Measurements from ENCODE around the gene SLC7A6OS. TPM values are rescaled to one million over a fixed set of nuclear protein-coding genes. Genes with fewer than 3 reads are reported as not detected.

Gene SLC7A6OS
- total RNA-seq, 1 donor from 2014 or later, result 42.0 TPM

GRCh38 chr16:68313116-68313515, 2.4 kb upstream of the SLC7A6OS start:
- TF ChIP-seq, protein P1, sequence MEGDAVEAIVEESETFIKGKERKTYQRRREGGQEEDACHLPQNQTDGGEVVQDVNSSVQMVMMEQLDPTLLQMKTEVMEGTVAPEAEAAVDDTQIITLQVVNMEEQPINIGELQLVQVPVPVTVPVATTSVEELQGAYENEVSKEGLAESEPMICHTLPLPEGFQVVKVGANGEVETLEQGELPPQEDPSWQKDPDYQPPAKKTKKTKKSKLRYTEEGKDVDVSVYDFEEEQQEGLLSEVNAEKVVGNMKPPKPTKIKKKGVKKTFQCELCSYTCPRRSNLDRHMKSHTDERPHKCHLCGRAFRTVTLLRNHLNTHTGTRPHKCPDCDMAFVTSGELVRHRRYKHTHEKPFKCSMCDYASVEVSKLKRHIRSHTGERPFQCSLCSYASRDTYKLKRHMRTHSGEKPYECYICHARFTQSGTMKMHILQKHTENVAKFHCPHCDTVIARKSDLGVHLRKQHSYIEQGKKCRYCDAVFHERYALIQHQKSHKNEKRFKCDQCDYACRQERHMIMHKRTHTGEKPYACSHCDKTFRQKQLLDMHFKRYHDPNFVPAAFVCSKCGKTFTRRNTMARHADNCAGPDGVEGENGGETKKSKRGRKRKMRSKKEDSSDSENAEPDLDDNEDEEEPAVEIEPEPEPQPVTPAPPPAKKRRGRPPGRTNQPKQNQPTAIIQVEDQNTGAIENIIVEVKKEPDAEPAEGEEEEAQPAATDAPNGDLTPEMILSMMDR (IDR thresholded peaks at IDR 0.05), result no peak
- H3K4me1 Mint-ChIP-seq, result peaks cover 35% of the 10 kb centered on the region
- DNase-seq (no peak), ATAC-seq (ENCODE audit: low read depth) (no peak)
- POLR2A ChIA-PET, result no interaction called here
- H3K9me3 Mint-ChIP-seq, result no peaks in the 10 kb centered on the region
- H3K27me3 Mint-ChIP-seq, result no peaks in the 10 kb centered on the region
- H3K36me3 Mint-ChIP-seq (ENCODE audit: low read depth), result peaks cover 52% of the 10 kb centered on the region
- H3K27ac Mint-ChIP-seq, result no peak overlapping the region
- intact Hi-C loops (cut with micrococcal nuclease), result no loop called here
- no peak overlapping the region for H3K4me3 Mint-ChIP-seq
- CTCF ChIA-PET, result interaction anchor here (1.2 kb wide), 1 partner anchor 52 kb away, joined by 3 read pairs; no protein-coding TSS in a partner anchor

- peaks cover 51% of the 10 kb centered on the region for H3K36me3 Mint-ChIP-seq (ENCODE audit: low read depth)
- ChIA-PET CTCF (interaction anchor here (0.8 to 2.4 kb wide), 11 partner anchors 10 to 70 kb away, joined by 3 to 47 read pairs (median 4); partner anchors contain the start of gene SLC7A6), POLR2A (interaction anchor here (0.7 to 5.4 kb wide), 20 partner anchors 9 to 1002 kb away, joined by 3 to 104 read pairs (median 5); partner anchors contain the start of genes NFATC3, PLA2G15, RANBP10 and SLC7A6)
- peaks cover 38% of the 10 kb centered on the region for H3K4me1 Mint-ChIP-seq
- H3K9me3 Mint-ChIP-seq, result no peaks in the 10 kb centered on the region
- H3K27me3 Mint-ChIP-seq, result no peaks in the 10 kb centered on the region
- peak overlapping the region; percentile 98 for H3K4me3 Mint-ChIP-seq
- intact Hi-C loops (cut with micrococcal nuclease), result loop anchor here (1.0 to 2.0 kb wide), 7 partner anchors 18 to 464 kb away; partner anchors contain the start of genes CENPT, NUTF2, PLA2G15 and SLC7A6
- peak overlapping the region; percentile 93 for H3K27ac Mint-ChIP-seq
- DNase-seq, result no peak
- ATAC-seq (ENCODE audit: low read depth), result no peak
- TF ChIP-seq, protein P1 (IDR thresholded peaks at IDR 0.05), result no peak
Measured at GRCh38 chr16:68310437-68310773, 341 bp downstream of the SLC7A6OS start.

DNA sequence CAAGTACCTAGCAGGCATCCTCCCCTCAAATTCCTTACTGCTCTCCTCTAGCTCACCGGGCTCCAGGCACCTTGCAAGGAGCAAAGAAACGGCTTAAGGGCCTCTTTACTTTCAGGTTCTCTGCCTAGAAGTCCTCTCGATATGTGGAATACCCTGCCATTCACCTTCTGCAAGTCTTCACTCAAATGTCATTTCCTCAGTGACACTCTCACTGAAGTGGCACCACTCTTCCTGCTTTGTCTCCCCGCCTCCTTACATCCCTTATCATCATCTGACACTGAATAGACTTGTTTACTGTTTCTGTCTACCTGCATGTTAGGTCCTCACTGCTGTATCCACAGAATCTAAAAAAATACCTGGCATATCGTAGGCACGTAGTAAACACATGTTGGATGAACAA, 947 bp downstream of the SLC7A6OS start:
- Mint-ChIP-seq H3K9me3 (no peaks in the 10 kb centered on the region), H3K36me3 (ENCODE audit: low read depth) (peaks cover 53% of the 10 kb centered on the region), H3K27me3 (no peaks in the 10 kb centered on the region), H3K4me3 (peak overlapping the region; percentile 98), H3K4me1 (peaks cover 38% of the 10 kb centered on the region), H3K27ac (peak overlapping the region; percentile 93)
- intact Hi-C loops (cut with micrococcal nuclease), result loop anchor here (1.0 to 2.0 kb wide), 7 partner anchors 19 to 463 kb away; partner anchors contain the start of genes CENPT, NUTF2, PLA2G15 and SLC7A6
- TF ChIP-seq, protein P1 (IDR thresholded peaks at IDR 0.05), result no peak
- DNase-seq, result no peak
- ChIA-PET CTCF (interaction anchor here (1.6 to 1.7 kb wide), 2 partner anchors 20 to 48 kb away, joined by 6 to 9 read pairs; no protein-coding TSS in a partner anchor), POLR2A (interaction anchor here (2.3 to 5.4 kb wide), 2 partner anchors 25 to 47 kb away, joined by 37 to 104 read pairs; partner anchors contain the start of gene SLC7A6)
- no peak for ATAC-seq (ENCODE audit: low read depth)

DNA sequence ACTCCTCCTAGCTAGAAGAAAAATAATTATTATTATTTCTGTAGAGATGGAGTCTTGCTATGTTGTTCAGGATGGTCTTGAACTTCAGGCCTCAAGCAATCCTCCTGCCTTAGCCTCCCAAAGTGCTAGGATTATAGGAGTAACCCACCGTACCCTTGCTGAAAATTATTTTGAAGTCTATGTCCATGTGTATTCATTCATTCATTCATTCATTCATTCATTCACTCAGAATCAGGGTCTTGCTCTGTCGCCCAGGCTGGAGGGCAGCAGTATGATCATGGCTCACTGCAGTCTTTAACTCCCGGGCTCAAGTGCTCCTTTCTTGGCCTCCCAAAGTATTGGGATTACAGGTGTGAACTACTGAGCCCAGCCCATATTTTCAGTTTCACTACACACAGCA, 4.1 kb downstream of the SLC7A6OS start:
- no peak overlapping the region for H3K27ac Mint-ChIP-seq
- H3K27me3 Mint-ChIP-seq, result no peaks in the 10 kb centered on the region
- no peak overlapping the region for H3K4me3 Mint-ChIP-seq
- CTCF ChIA-PET, result interaction anchor here (1.0 to 1.9 kb wide), 2 partner anchors 42 to 45 kb away, joined by 5 to 7 read pairs; partner anchors contain the start of gene SLC7A6
- intact Hi-C loops (cut with micrococcal nuclease), result no loop called here
- ATAC-seq (ENCODE audit: low read depth) (no peak), DNase-seq (no peak)
- peaks cover 25% of the 10 kb centered on the region for H3K4me1 Mint-ChIP-seq
- TF ChIP-seq, protein P1 (IDR thresholded peaks at IDR 0.05), result no peak
- no peaks in the 10 kb centered on the region for H3K9me3 Mint-ChIP-seq
- POLR2A ChIA-PET, result no interaction called here
- peaks cover 63% of the 10 kb centered on the region for H3K36me3 Mint-ChIP-seq (ENCODE audit: low read depth)

DNA sequence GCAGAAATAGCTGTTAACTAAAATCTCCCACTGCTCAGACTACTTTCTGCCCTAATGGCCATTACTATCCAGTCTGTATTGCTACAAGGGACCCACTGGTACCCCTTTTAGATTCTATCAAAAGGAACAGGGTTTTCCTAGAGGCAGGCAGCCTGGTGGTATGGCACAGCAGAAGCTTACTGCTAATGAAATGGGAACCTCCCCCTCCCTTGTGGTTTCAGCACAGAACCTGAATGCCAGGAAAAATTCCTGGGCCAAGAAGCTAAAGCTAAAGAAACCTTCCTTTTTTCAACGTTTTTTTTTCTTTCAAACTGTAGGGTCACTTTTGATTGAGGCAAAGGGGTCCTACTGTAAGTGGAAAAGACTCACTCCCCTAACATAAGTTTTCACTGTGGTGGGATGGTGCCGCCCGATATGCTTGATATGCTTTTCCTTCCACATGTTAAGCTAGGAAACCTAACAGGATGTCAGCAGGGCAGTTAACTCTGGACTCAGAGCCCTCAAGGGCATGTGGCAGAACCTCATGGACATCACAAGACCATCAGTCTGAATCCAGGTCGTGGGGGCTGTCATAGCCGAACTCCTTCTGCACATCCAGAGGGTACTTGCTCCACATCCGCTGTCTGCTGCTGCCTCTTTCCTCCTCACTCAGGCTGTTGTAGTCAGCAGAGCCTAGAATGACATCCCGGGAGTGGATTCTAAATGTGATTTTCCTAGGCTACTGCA, 9.8 kb downstream of the SLC7A6OS start:
- H3K4me3 Mint-ChIP-seq, result no peak overlapping the region
- ATAC-seq (ENCODE audit: low read depth), result no peak
- no peak for DNase-seq
- H3K36me3 Mint-ChIP-seq (ENCODE audit: low read depth), result peaks cover 93% of the 10 kb centered on the region
- intact Hi-C loops (cut with micrococcal nuclease), result no loop called here
- ChIA-PET CTCF (interaction anchor here (1.8 kb wide), 2 partner anchors 37 to 39 kb away, joined by 6 read pairs; partner anchors contain the start of gene SLC7A6), POLR2A (interaction anchor here (0.6 to 1.7 kb wide), 3 partner anchors 15 to 1273 kb away, joined by 3 to 10 read pairs (median 5); no protein-coding TSS in a partner anchor)
- TF ChIP-seq, protein P1 (IDR thresholded peaks at IDR 0.05), result no peak
- H3K4me1 Mint-ChIP-seq, result no peaks in the 10 kb centered on the region
- H3K27me3 Mint-ChIP-seq, result no peaks in the 10 kb centered on the region
- H3K9me3 Mint-ChIP-seq, result no peaks in the 10 kb centered on the region
- no peak overlapping the region for H3K27ac Mint-ChIP-seq
